ENCODE results near the gene PIANP. TPM values are rescaled to one million over a fixed set of nuclear protein-coding genes. Genes with fewer than 3 reads are reported as not detected.

PIANP gene
- total and polyA plus RNA-seq, 2 experiments from 2014 or later: 0.36 to 5.0 TPM

DNA sequence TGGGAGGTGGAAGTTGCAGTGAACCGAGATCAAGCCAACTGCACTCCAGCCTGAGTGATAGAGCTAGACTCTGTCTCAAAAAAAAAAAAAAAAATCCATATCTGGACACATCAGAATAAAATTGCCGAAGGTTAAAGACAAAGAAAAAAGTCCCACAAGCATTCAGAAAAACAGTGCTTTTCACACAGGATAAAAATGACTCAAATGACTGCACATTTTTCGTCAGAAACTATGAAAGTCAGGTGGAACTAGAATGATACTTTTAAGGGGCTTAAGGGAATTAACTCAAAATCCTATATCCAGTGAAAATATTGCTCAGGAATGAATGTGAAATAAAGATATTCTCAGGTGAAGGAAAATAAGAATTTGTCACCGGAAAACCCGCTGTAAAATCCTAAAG lies 36.1 kb upstream of the PIANP start:
- DNase-seq (ENCODE audit: low read depth in 1 of 2, low spot score in 1 of 2): no peak
- Histone ChIP-seq H3K27ac (no peak overlapping the region), H3K9me3 (ENCODE audit: low read depth) (no peaks in the 10 kb centered on the region), H3K27me3 (no peaks in the 10 kb centered on the region), H3K36me3 (no peaks in the 10 kb centered on the region), H3K4me1 (ENCODE audit: low read depth) (peaks cover 3% of the 10 kb centered on the region), H3K4me3 (no peak overlapping the region)
- TF ChIP-seq, protein P1, sequence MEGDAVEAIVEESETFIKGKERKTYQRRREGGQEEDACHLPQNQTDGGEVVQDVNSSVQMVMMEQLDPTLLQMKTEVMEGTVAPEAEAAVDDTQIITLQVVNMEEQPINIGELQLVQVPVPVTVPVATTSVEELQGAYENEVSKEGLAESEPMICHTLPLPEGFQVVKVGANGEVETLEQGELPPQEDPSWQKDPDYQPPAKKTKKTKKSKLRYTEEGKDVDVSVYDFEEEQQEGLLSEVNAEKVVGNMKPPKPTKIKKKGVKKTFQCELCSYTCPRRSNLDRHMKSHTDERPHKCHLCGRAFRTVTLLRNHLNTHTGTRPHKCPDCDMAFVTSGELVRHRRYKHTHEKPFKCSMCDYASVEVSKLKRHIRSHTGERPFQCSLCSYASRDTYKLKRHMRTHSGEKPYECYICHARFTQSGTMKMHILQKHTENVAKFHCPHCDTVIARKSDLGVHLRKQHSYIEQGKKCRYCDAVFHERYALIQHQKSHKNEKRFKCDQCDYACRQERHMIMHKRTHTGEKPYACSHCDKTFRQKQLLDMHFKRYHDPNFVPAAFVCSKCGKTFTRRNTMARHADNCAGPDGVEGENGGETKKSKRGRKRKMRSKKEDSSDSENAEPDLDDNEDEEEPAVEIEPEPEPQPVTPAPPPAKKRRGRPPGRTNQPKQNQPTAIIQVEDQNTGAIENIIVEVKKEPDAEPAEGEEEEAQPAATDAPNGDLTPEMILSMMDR (IDR thresholded peaks at IDR 0.05; ENCODE audit: low read depth, low read length): no peak

GRCh38 chr12:6735448-6736191 lies 35.0 kb upstream of the PIANP start:
- Histone ChIP-seq H3K4me3 (no peak overlapping the region), H3K27me3 (no peaks in the 10 kb centered on the region), H3K9me3 (ENCODE audit: low read depth) (no peaks in the 10 kb centered on the region), H3K4me1 (ENCODE audit: low read depth) (peaks cover 3% of the 10 kb centered on the region), H3K36me3 (peaks cover 3% of the 10 kb centered on the region), H3K27ac (peak overlapping the region; percentile 37)
- peak; percentile 72 to 76 for DNase-seq (ENCODE audit: low read depth in 1 of 2, low spot score in 1 of 2)
- TF ChIP-seq, protein P1 (IDR thresholded peaks at IDR 0.05; ENCODE audit: low read depth, low read length): peak; percentile 83

GRCh38 chr12:6734506-6735387 lies 34.1 kb upstream of the PIANP start:
- no peaks in the 10 kb centered on the region for H3K9me3 ChIP-seq (ENCODE audit: low read depth)
- peaks cover 3% of the 10 kb centered on the region for H3K4me1 ChIP-seq (ENCODE audit: low read depth)
- H3K36me3 ChIP-seq: peaks cover 9% of the 10 kb centered on the region
- no peaks in the 10 kb centered on the region for H3K27me3 ChIP-seq
- DNase-seq (ENCODE audit: low read depth in 1 of 2, low spot score in 1 of 2): no peak
- no peak overlapping the region for H3K4me3 ChIP-seq
- TF ChIP-seq, protein P1 (IDR thresholded peaks at IDR 0.05; ENCODE audit: low read depth, low read length): no peak
- peak overlapping the region; percentile 37 for H3K27ac ChIP-seq

- DNase-seq (ENCODE audit: low read depth in 1 of 2, low spot score in 1 of 2): no peak
- peaks cover 11% of the 10 kb centered on the region for H3K36me3 ChIP-seq
These were observed 29.6 kb upstream of the PIANP start for GRCh38 chr12:6730169-6730568.

GRCh38 chr12:6729186-6729585 lies 28.6 kb upstream of the PIANP start:
- Histone ChIP-seq H3K4me3 (no peak overlapping the region), H3K36me3 (peaks cover 11% of the 10 kb centered on the region), H3K27ac (no peak overlapping the region), H3K4me1 (ENCODE audit: low read depth) (peaks cover 6% of the 10 kb centered on the region), H3K9me3 (ENCODE audit: low read depth) (no peaks in the 10 kb centered on the region), H3K27me3 (no peaks in the 10 kb centered on the region)
- TF ChIP-seq, protein P1 (IDR thresholded peaks at IDR 0.05; ENCODE audit: low read depth, low read length): no peak
- no peak for DNase-seq (ENCODE audit: low read depth in 1 of 2, low spot score in 1 of 2)

More at GRCh38 chr12:6730169-6730568, 29.6 kb upstream of the PIANP start:
- no peaks in the 10 kb centered on the region for H3K4me1 ChIP-seq (ENCODE audit: low read depth)
- H3K9me3 ChIP-seq (ENCODE audit: low read depth): no peaks in the 10 kb centered on the region
- no peaks in the 10 kb centered on the region for H3K27me3 ChIP-seq
- H3K4me3 ChIP-seq: no peak overlapping the region
- TF ChIP-seq, protein P1 (IDR thresholded peaks at IDR 0.05; ENCODE audit: low read depth, low read length): no peak
- no peak overlapping the region for H3K27ac ChIP-seq

Measured in cardiac muscle cell (in vitro differentiated cells and primary cell).